Measurements from ENCODE around the gene RBMY1B. TPM values are rescaled to one million over a fixed set of nuclear protein-coding genes. Genes with fewer than 3 reads are reported as not detected.
"Not testable (repeated sequence)": the region's sequence is repeated elsewhere in the genome, so short reads cannot be mapped to it uniquely, and the experiment has no call there.

Gene RBMY1B
- total RNA-seq = not detected
- not detected for polyA plus RNA-seq (ENCODE audit: insufficient read depth, low read depth, low replicate concordance)
- long read RNA-seq, donor 1 = 0 reads
- long read RNA-seq, donor 2 = 0 reads
- long read RNA-seq, donor 3 = 0 reads
- long read RNA-seq, donor 4 = 0 reads
- long read RNA-seq, donor 5 = 0 reads
- long read RNA-seq, donor 6 = 0 reads
- long read RNA-seq, donor 7 = 0 reads
- long read RNA-seq, donor 8 = 0 reads
- long read RNA-seq, donor 9 = 0 reads
- long read RNA-seq, donor 10 = 0 reads

DNA sequence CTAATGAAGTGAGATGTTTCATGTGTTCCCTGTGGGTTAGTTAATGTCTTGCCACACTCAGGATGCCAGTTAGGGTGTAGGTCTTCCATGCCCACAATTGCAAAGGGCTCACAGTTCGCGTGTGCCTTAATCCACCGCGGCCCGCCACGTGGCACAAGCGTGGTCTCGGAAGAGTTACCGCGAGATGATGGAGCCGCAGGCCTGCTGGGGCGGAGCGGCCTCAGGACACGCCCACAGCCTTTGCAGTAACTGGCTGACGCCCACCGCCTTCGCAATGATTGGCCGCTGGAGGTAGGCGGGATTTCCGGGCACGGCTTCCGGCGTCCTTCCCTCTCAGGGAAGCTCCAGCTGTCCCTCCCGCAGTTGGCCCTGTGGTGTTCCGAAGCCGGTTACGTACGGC, at the start of gene RBMY1B:
Gene RBMY1B (plus strand): TSS at position 301 of the 400 bp plus-strand sequence. CDS start 2,013 bp downstream, outside the sequence.
- intact Hi-C loops (cut with DNase I); H3K27me3 ChIP-seq (ENCODE audit: control insufficient read depth, insufficient read depth, low read length); FAIRE-seq: not testable (repeated sequence)

GRCh38 chrY:21462915-21463314, 48.2 kb upstream of the RBMY1B start:
- H3K9me3 ChIP-seq (ENCODE audit: control insufficient read depth in 2 of 3, insufficient read depth in 1 of 3, low read length in 3 of 3); H3K9ac ChIP-seq (ENCODE audit: low read length in 3 of 3); H3K36me3 ChIP-seq (ENCODE audit: control insufficient read depth in 2 of 3, insufficient read depth in 3 of 3, low read length in 3 of 3); H3K27ac ChIP-seq (ENCODE audit: low read depth in 2 of 2, low read length in 2 of 2); H3K4me3 ChIP-seq (ENCODE audit: low read length in 3 of 3); H3K27me3 ChIP-seq (ENCODE audit: control insufficient read depth, insufficient read depth, low read length); H3K4me1 ChIP-seq (ENCODE audit: control insufficient read depth in 2 of 3, insufficient read depth in 2 of 3, low read depth in 1 of 3, low read length in 3 of 3); intact Hi-C loops (cut with DNase I); DNase-seq; FAIRE-seq: not testable (repeated sequence)

More for the DNA sequence above, at the start of gene RBMY1B:
- H3K9ac ChIP-seq (ENCODE audit: low read length in 3 of 3); DNase-seq; H3K4me3 ChIP-seq (ENCODE audit: low read length in 3 of 3); H3K36me3 ChIP-seq (ENCODE audit: control insufficient read depth in 2 of 3, insufficient read depth in 3 of 3, low read length in 3 of 3); H3K9me3 ChIP-seq (ENCODE audit: control insufficient read depth in 2 of 3, insufficient read depth in 1 of 3, low read length in 3 of 3); H3K27ac ChIP-seq (ENCODE audit: low read depth in 2 of 2, low read length in 2 of 2); H3K4me1 ChIP-seq (ENCODE audit: control insufficient read depth in 2 of 3, insufficient read depth in 2 of 3, low read depth in 1 of 3, low read length in 3 of 3): not testable (repeated sequence)

GRCh38 chrY:21482967-21483366, 28.2 kb upstream of the RBMY1B start:
- no peak for DNase-seq
- intact Hi-C loops (cut with DNase I) = no loop called here
- TF ChIP-seq CTCF (IDR thresholded peaks at IDR 0.05; ENCODE audit: borderline replicate concordance, extremely low read depth, insufficient read depth) = no peak
- H3K9me3 ChIP-seq (ENCODE audit: control insufficient read depth in 2 of 3, insufficient read depth in 1 of 3, low read length in 3 of 3) = no peaks in the 10 kb centered on the region
- no peaks in the 10 kb centered on the region for H3K4me1 ChIP-seq (ENCODE audit: control insufficient read depth in 2 of 3, insufficient read depth in 2 of 3, low read depth in 1 of 3, low read length in 3 of 3)
- no peak overlapping the region for H3K9ac ChIP-seq (ENCODE audit: low read length in 3 of 3)
- FAIRE-seq = no peak
- no peaks in the 10 kb centered on the region for H3K36me3 ChIP-seq (ENCODE audit: control insufficient read depth in 2 of 3, insufficient read depth in 3 of 3, low read length in 3 of 3)
- no peak overlapping the region for H3K27ac ChIP-seq (ENCODE audit: low read depth in 2 of 2, low read length in 2 of 2)
- no peak overlapping the region for H3K4me3 ChIP-seq (ENCODE audit: low read length in 3 of 3)
- no peaks in the 10 kb centered on the region for H3K27me3 ChIP-seq (ENCODE audit: control insufficient read depth, insufficient read depth, low read length)

GRCh38 chrY:21534579-21534978, 23.4 kb downstream of the RBMY1B start, which contains the start of gene RBMY1A1:
Gene RBMY1A1, plus strand, starts transcription at chrY:21534879. Its CDS starts 2,013 bp downstream, at chrY:21536892.
- H3K36me3 ChIP-seq (ENCODE audit: control insufficient read depth in 2 of 3, insufficient read depth in 3 of 3, low read length in 3 of 3); intact Hi-C loops (cut with DNase I); H3K9ac ChIP-seq (ENCODE audit: low read length in 3 of 3); H3K4me1 ChIP-seq (ENCODE audit: control insufficient read depth in 2 of 3, insufficient read depth in 2 of 3, low read depth in 1 of 3, low read length in 3 of 3); FAIRE-seq; H3K27ac ChIP-seq (ENCODE audit: low read depth in 2 of 2, low read length in 2 of 2); H3K9me3 ChIP-seq (ENCODE audit: control insufficient read depth in 2 of 3, insufficient read depth in 1 of 3, low read length in 3 of 3); H3K4me3 ChIP-seq (ENCODE audit: low read length in 3 of 3); DNase-seq; H3K27me3 ChIP-seq (ENCODE audit: control insufficient read depth, insufficient read depth, low read length): not testable (repeated sequence)

GRCh38 chrY:21559316-21559984, 48.3 kb downstream of the RBMY1B start:
- intact Hi-C loops (cut with DNase I); H3K4me3 ChIP-seq (ENCODE audit: low read length in 3 of 3); H3K27ac ChIP-seq (ENCODE audit: low read depth in 2 of 2, low read length in 2 of 2); H3K27me3 ChIP-seq (ENCODE audit: control insufficient read depth, insufficient read depth, low read length); FAIRE-seq; H3K36me3 ChIP-seq (ENCODE audit: control insufficient read depth in 2 of 3, insufficient read depth in 3 of 3, low read length in 3 of 3); DNase-seq; H3K4me1 ChIP-seq (ENCODE audit: control insufficient read depth in 2 of 3, insufficient read depth in 2 of 3, low read depth in 1 of 3, low read length in 3 of 3); H3K9me3 ChIP-seq (ENCODE audit: control insufficient read depth in 2 of 3, insufficient read depth in 1 of 3, low read length in 3 of 3); H3K9ac ChIP-seq (ENCODE audit: low read length in 3 of 3): not testable (repeated sequence)

Other genes with a start within 250 kb of the RBMY1B start
- not detected for gene RBMY1A1, start 23.5 kb downstream of the RBMY1B start, total RNA-seq
- not detected for gene RBMY1A1, start 23.5 kb downstream of the RBMY1B start, polyA plus RNA-seq (ENCODE audit: insufficient read depth, low read depth, low replicate concordance)